NCI-H2171 treated with DMSO at 0.1 percent for 48 hours (cell line): ENCODE measurements around the gene ANTXRL.
"Not testable (repeated sequence)": the region's sequence is repeated elsewhere in the genome, so short reads cannot be mapped to it uniquely, and the experiment has no call there.

Experiments
- DNase-seq: peaks from one replicate; lab custom pipeline; 2025; lab: John Stamatoyannopoulos, UW

ANTXRL gene

GRCh38 chr10:46365484-46365883 lies 78.7 kb downstream of the ANTXRL start:
- not testable (repeated sequence) for DNase-seq

GRCh38 chr10:46367209-46367608 lies 80.4 kb downstream of the ANTXRL start:
- not testable (repeated sequence) for DNase-seq

GRCh38 chr10:46367666-46368240 lies 81.0 kb downstream of the ANTXRL start:
- not testable (repeated sequence) for DNase-seq

DNA sequence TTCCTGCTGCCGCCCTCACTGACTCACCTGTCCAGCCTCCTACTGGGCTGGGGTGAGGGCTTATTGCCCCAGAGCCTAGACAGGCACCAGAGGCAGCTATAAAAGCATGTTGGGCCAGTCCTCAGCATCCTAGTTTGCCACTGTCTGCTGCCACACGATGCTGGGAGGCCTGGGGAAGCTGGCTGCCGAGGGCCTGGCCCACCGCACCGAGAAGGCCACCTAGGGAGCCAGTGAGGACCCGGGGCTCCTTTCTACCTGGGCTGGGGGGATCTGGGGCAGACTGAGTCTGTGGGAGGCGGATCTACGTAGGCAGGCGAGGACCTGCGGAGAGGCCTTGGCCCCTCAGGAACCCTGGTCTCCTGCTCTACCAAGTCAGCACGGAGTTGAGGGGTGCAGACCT lies 82.2 kb downstream of the ANTXRL start:
- not testable (repeated sequence) for DNase-seq

DNA sequence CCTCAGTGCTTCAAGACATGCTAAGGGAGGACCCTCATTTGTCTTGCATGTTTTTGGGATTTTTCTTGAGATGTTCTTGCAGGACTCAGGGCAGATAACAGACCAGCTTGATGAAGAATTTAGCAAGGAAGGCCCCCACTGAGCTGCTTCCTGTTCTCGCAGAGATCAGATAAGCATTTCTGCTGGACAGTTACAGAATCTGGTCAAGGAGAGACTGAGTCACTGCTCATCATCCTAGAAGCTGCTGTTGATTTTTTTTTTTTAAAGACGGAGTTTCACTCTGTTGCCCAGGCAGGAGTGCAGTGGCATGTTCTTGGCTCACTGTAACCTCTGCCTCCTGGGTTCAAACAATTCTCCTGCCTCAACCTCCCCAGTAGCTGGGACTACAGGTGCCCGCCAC lies 87.6 kb downstream of the ANTXRL start:
- DNase-seq = not testable (repeated sequence)

GRCh38 chr10:46375406-46375805 lies 88.6 kb downstream of the ANTXRL start, which contains the start of gene ANXA8L1:
Gene ANXA8L1 (plus strand): TSS chr10:46375776. CDS start chr10:46375852, 76 bp downstream.
- not testable (repeated sequence) for DNase-seq

- DNase-seq = not testable (repeated sequence)
These were observed 90.2 kb downstream of the ANTXRL start for GRCh38 chr10:46377022-46377421.

GRCh38 chr10:46377651-46378050 lies 90.9 kb downstream of the ANTXRL start:
- not testable (repeated sequence) for DNase-seq

DNA sequence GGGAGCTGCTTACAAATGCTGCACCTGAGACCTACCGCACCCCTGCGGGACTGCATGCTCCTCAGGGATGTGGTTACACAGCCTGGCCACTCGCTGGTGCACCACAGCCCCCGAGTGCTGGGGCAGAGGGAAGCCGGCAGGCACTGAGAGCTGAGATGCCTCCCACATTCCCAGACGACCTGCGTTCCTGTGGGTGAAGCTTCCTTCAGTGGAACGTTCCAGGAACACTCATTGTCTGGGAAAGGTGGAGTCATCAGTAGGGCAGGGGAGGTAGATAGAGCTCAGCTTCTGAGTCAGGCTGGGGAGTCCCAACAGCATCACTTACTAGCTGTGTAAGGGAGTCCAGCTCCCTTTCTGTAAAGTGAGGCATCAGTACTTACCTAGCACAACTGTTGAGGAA lies 91.3 kb downstream of the ANTXRL start:
- DNase-seq = not testable (repeated sequence)

- not testable (repeated sequence) for DNase-seq
These were observed 92.5 kb downstream of the ANTXRL start for GRCh38 chr10:46379233-46379848.
